ENCODE data around the gene CTNND2.

DNA sequence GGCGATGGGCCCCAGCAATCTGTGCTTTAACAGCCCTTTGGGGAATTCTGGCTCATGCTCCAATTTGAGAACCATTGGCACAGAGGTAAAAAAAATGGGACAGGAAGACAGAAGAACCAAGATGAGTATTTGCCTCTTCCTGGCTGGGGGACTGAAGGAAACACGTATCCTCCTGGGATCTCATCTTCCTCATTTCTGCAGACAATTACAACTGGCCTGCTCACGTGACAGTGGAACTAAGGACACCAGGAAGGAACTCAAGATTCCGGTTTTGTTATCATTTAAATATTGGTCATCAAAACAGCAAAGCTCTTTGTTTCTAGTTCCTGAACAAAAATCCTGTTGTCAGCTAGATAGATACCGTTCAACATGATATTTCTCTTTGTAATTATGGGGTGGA, 927.2 kb downstream of the CTNND2 start:
- no peak for TF ChIP-seq EZH2 (IDR thresholded peaks at IDR 0.05; ENCODE audit: borderline replicate concordance, insufficient read depth, low read length, poor library complexity, severe bottlenecking)
- TF ChIP-seq, protein P1, sequence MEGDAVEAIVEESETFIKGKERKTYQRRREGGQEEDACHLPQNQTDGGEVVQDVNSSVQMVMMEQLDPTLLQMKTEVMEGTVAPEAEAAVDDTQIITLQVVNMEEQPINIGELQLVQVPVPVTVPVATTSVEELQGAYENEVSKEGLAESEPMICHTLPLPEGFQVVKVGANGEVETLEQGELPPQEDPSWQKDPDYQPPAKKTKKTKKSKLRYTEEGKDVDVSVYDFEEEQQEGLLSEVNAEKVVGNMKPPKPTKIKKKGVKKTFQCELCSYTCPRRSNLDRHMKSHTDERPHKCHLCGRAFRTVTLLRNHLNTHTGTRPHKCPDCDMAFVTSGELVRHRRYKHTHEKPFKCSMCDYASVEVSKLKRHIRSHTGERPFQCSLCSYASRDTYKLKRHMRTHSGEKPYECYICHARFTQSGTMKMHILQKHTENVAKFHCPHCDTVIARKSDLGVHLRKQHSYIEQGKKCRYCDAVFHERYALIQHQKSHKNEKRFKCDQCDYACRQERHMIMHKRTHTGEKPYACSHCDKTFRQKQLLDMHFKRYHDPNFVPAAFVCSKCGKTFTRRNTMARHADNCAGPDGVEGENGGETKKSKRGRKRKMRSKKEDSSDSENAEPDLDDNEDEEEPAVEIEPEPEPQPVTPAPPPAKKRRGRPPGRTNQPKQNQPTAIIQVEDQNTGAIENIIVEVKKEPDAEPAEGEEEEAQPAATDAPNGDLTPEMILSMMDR (IDR thresholded peaks at IDR 0.05; ENCODE audit: poor library complexity, severe bottlenecking) = no peak
- no peak for TF ChIP-seq MXI1 (conservative IDR thresholded peaks at IDR 0.05; ENCODE audit: poor library complexity, severe bottlenecking)
- no peak for TF ChIP-seq SMC3 (conservative IDR thresholded peaks at IDR 0.05; ENCODE audit: poor library complexity)
- no peak for TF ChIP-seq RAD21 (conservative IDR thresholded peaks at IDR 0.05)
- no peak for TF ChIP-seq TAF1 (IDR thresholded peaks at IDR 0.05; ENCODE audit: low read depth)
- TF ChIP-seq POLR2AphosphoS5 (IDR thresholded peaks at IDR 0.05) = no peak
- TF ChIP-seq, protein P2, sequence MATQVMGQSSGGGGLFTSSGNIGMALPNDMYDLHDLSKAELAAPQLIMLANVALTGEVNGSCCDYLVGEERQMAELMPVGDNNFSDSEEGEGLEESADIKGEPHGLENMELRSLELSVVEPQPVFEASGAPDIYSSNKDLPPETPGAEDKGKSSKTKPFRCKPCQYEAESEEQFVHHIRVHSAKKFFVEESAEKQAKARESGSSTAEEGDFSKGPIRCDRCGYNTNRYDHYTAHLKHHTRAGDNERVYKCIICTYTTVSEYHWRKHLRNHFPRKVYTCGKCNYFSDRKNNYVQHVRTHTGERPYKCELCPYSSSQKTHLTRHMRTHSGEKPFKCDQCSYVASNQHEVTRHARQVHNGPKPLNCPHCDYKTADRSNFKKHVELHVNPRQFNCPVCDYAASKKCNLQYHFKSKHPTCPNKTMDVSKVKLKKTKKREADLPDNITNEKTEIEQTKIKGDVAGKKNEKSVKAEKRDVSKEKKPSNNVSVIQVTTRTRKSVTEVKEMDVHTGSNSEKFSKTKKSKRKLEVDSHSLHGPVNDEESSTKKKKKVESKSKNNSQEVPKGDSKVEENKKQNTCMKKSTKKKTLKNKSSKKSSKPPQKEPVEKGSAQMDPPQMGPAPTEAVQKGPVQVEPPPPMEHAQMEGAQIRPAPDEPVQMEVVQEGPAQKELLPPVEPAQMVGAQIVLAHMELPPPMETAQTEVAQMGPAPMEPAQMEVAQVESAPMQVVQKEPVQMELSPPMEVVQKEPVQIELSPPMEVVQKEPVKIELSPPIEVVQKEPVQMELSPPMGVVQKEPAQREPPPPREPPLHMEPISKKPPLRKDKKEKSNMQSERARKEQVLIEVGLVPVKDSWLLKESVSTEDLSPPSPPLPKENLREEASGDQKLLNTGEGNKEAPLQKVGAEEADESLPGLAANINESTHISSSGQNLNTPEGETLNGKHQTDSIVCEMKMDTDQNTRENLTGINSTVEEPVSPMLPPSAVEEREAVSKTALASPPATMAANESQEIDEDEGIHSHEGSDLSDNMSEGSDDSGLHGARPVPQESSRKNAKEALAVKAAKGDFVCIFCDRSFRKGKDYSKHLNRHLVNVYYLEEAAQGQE (IDR thresholded peaks at IDR 0.05; ENCODE audit: borderline replicate concordance) = no peak
- TF ChIP-seq EP300 (conservative IDR thresholded peaks at IDR 0.05; ENCODE audit: poor library complexity, severe bottlenecking) = no peak
